H9 (cell line): ENCODE results near the gene TINAG. TPM values are rescaled to one million over a fixed set of nuclear protein-coding genes. Genes with fewer than 3 reads are reported as not detected.

Source experiments
- DNase-seq: peaks from one replicate; pipeline ENCODE4 v3.0.0-alpha.2; 2017
- H2AFZ ChIP-seq: one replicate; pipeline ENCODE4 v1.6.1; 2013; ENCODE audit warnings: mild to moderate bottlenecking, low read length, control low read depth, moderate library complexity
- H2AK5ac ChIP-seq: 2 replicates; pipeline ENCODE4 v1.6.1; 2013; ENCODE audit warnings: low read length, control low read depth, mixed read lengths; ENCODE audit not compliant: insufficient read length
- H2BK120ac ChIP-seq: one replicate; pipeline ENCODE4 v1.6.1; 2013; ENCODE audit warnings: low read depth, mild to moderate bottlenecking, low read length, control low read depth, inconsistent platforms; ENCODE audit not compliant: poor library complexity, severe bottlenecking
- H2BK12ac ChIP-seq: 2 replicates; pipeline ENCODE4 v1.6.1; 2013; ENCODE audit warnings: low read length, control low read depth, mixed read lengths, low read depth; ENCODE audit not compliant: insufficient read length
- H2BK15ac ChIP-seq: 2 replicates; pipeline ENCODE4 v1.6.1; 2013; ENCODE audit warnings: low read depth, low read length, control low read depth
- H2BK20ac ChIP-seq: one replicate; pipeline ENCODE4 v1.6.1; 2013; ENCODE audit warnings: low read depth, mild to moderate bottlenecking, low read length, control low read depth, inconsistent platforms; ENCODE audit not compliant: poor library complexity, severe bottlenecking
- H2BK5ac ChIP-seq: 2 replicates; pipeline ENCODE4 v1.6.1; 2013; ENCODE audit warnings: low read length, control low read depth, mixed read lengths; ENCODE audit not compliant: insufficient read length
- H3K14ac ChIP-seq: 2 replicates; pipeline ENCODE4 v1.6.1; 2013; ENCODE audit warnings: low read length, control low read depth; ENCODE audit not compliant: insufficient read depth
- H3K18ac ChIP-seq: 2 replicates; pipeline ENCODE4 v1.6.1; 2013; ENCODE audit warnings: low read depth, mild to moderate bottlenecking, mixed read lengths, low read length, control low read depth; ENCODE audit not compliant: insufficient read length
- H3K23ac ChIP-seq: 2 replicates; pipeline ENCODE4 v1.6.1; 2013; ENCODE audit warnings: low read length, control low read depth, mixed read lengths, low read depth; ENCODE audit not compliant: insufficient read length
- H3K23me2 ChIP-seq: 2 replicates; pipeline ENCODE4 v1.6.1; 2013; ENCODE audit warnings: low read depth, mild to moderate bottlenecking, mixed read lengths, low read length, control low read depth; ENCODE audit not compliant: insufficient read length, poor library complexity, severe bottlenecking
- H3K27ac ChIP-seq: 2 replicates; pipeline ENCODE4 v1.5.1; 2013; ENCODE audit warnings: low read length, control low read depth, mixed read lengths, low read depth; ENCODE audit not compliant: insufficient read length
- H3K27me3 ChIP-seq: 2 replicates; pipeline ENCODE4 v1.6.1; 2013; ENCODE audit warnings: low read length, control low read depth, inconsistent platforms; ENCODE audit not compliant: insufficient read depth
- H3K4ac ChIP-seq: 2 replicates; pipeline ENCODE4 v1.6.1; 2013; ENCODE audit warnings: low read depth, mild to moderate bottlenecking, control low read depth, inconsistent platforms, low read length, moderate library complexity
- H3K4me1 ChIP-seq: 2 replicates; pipeline ENCODE4 v1.6.1; 2013; ENCODE audit warnings: low read length, control low read depth, inconsistent platforms; ENCODE audit not compliant: insufficient read depth
- H3K4me2 ChIP-seq: 2 replicates; pipeline ENCODE4 v1.6.1; 2013; ENCODE audit warnings: low read length, control low read depth, mixed read lengths; ENCODE audit not compliant: insufficient read length, insufficient read depth
- H3K56ac ChIP-seq: 2 replicates; pipeline ENCODE4 v1.6.1; 2013; ENCODE audit warnings: low read depth, mild to moderate bottlenecking, mixed read lengths, low read length, control low read depth; ENCODE audit not compliant: insufficient read length
- H3K79me1 ChIP-seq: 2 replicates; pipeline ENCODE4 v1.6.1; 2013; ENCODE audit warnings: low read depth, mild to moderate bottlenecking, moderate library complexity, low read length, control low read depth, inconsistent platforms; ENCODE audit not compliant: insufficient read depth, poor library complexity, severe bottlenecking
- H3K79me2 ChIP-seq: 2 replicates; pipeline ENCODE4 v1.6.1; 2013; ENCODE audit warnings: low read length, control low read depth, inconsistent platforms; ENCODE audit not compliant: insufficient read depth
- H3K9ac ChIP-seq: 2 replicates; pipeline ENCODE4 v1.6.1; 2013; ENCODE audit warnings: low read length, control low read depth, mixed read lengths; ENCODE audit not compliant: insufficient read length; ENCODE audit errors: extremely low read depth
- H3K9me3 ChIP-seq: one replicate; pipeline ENCODE4 v1.6.1; 2013; ENCODE audit warnings: low read depth, low read length, inconsistent platforms; ENCODE audit not compliant: control insufficient read depth
- H3T11ph ChIP-seq: one replicate; pipeline ENCODE4 v1.6.1; 2013; ENCODE audit warnings: mild to moderate bottlenecking, low read length, control low read depth, inconsistent platforms
- H4K20me1 ChIP-seq: one replicate; pipeline ENCODE4 v1.6.1; 2013; ENCODE audit not compliant: control insufficient read depth, insufficient read length, insufficient read depth
- H4K5ac ChIP-seq: 2 replicates; pipeline ENCODE4 v1.6.1; 2013; ENCODE audit warnings: low read depth, mild to moderate bottlenecking, mixed read lengths, low read length, control low read depth; ENCODE audit not compliant: insufficient read length
- H4K8ac ChIP-seq: replicated peaks from 2 replicates; pipeline ENCODE4 v1.6.1; 2013; ENCODE audit warnings: low read length, control low read depth, mixed read lengths, low read depth; ENCODE audit not compliant: insufficient read length
- H4K91ac ChIP-seq: 2 replicates; pipeline ENCODE4 v1.6.1; 2013; ENCODE audit warnings: low read depth, mild to moderate bottlenecking, moderate library complexity, mixed read lengths, low read length, control low read depth; ENCODE audit not compliant: insufficient read length
- H3K27ac Mint-ChIP-seq, 3 experiments: 2 replicates in 2 of 3; 3 replicates in 1 of 3; pipeline ENCODE4 v1.8.0; 2020 to 2021; ENCODE audit warnings: mixed read lengths in 3 of 3, mild to moderate bottlenecking in 1 of 3, moderate library complexity in 1 of 3
- H3K27me3 Mint-ChIP-seq: 2 replicates; pipeline ENCODE4 v1.8.0; 2021; ENCODE audit warnings: low read depth, mild to moderate bottlenecking, moderate library complexity, mixed read lengths
- H3K36me3 Mint-ChIP-seq, 3 experiments: 2 replicates in 2 of 3; 3 replicates in 1 of 3; pipeline ENCODE4 v1.8.0; 2020 to 2021; ENCODE audit warnings: low read depth in 3 of 3, mixed read lengths in 3 of 3; ENCODE audit not compliant: insufficient read depth in 1 of 3
- H3K4me1 Mint-ChIP-seq, 2 experiments: 2 replicates each; pipeline ENCODE4 v1.8.0; 2020; ENCODE audit warnings: mixed read lengths in 2 of 2
- H3K4me3 Mint-ChIP-seq, 2 experiments: 2 replicates in 1 of 2; 3 replicates in 1 of 2; pipeline ENCODE4 v1.8.0; 2020 to 2021; ENCODE audit warnings: mild to moderate bottlenecking in 2 of 2, mixed read lengths in 2 of 2, moderate library complexity in 1 of 2
- H3K9me3 Mint-ChIP-seq, 2 experiments: 2 replicates in 1 of 2; 3 replicates in 1 of 2; pipeline ENCODE4 v1.8.0; 2020; ENCODE audit warnings: mild to moderate bottlenecking in 2 of 2, mixed read lengths in 2 of 2, moderate library complexity in 1 of 2
- WGBS: extraction: QIAGEN DNeasy Blood & Tissue Kit; methylation state at CpG from one replicate; pipeline ENCODE4 v1.1.7; 2013; ENCODE audit warnings: missing lambda C conversion rate, low lambda C conversion rate, mixed read lengths; ENCODE audit not compliant: insufficient read length; ENCODE audit errors: extremely low coverage; 5-methylcytosine and 5-hydroxymethylcytosine counted together
- total RNA-seq: library from RNA; stranded (reverse); gene quantifications from 2 replicates; pipeline ENCODE4 v1.2.1, GENCODE V29; 2021
- TF ChIP-seq, protein P1 (sequence below): fragments of 200-600 bp; sonication (generic); conservative IDR thresholded peaks from 3 replicates; pipeline ENCODE4 v1.8.0; 2021; ENCODE audit warnings: antibody characterized with exemption, mild to moderate bottlenecking

TINAG gene
- total RNA-seq, 1 experiment from 2014 or later: not detected

DNA sequence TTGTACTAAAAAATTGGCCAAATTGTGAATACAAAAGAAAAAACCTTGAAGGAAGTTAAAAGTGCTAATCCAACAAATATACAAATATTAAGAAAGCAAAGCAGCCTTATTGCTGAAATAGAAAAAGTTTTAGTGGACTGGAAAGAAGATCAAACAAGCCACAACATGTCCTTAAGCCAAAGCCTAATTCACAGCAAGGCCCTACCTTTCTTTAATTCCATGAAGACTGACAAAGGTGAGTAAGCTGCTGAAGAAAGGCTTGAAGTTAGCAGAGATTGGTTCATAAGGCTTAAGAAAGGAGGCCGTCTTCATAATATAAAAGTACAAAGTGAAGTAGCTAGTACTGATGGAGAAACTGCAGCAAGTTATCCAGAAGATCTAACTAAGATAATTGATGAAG lies 53.5 kb downstream of the TINAG start:
- Histone ChIP-seq H3K4me1 (no peaks in the 10 kb centered on the region), H3K9ac (no peak overlapping the region), H4K91ac (no peak overlapping the region), H2AK5ac (no peak overlapping the region), H3K9me3 (no peaks in the 10 kb centered on the region), H2BK20ac (no peak overlapping the region), H3K27me3 (no peaks in the 10 kb centered on the region), H3K79me1 (no peaks in the 10 kb centered on the region), H3K79me2 (no peaks in the 10 kb centered on the region), H4K20me1 (no peaks in the 10 kb centered on the region), H2BK12ac (no peak overlapping the region), H2AFZ (no peak overlapping the region), H2BK120ac (no peak overlapping the region), H3K4ac (no peak overlapping the region), H3K14ac (no peak overlapping the region), H3K4me2 (no peak overlapping the region), H3K18ac (no peak overlapping the region), H3T11ph (no peak overlapping the region), H3K23me2 (no peaks in the 10 kb centered on the region), H3K56ac (no peak overlapping the region), H4K5ac (no peak overlapping the region), H2BK15ac (no peak overlapping the region), H3K23ac (no peak overlapping the region), H2BK5ac (no peak overlapping the region), H4K8ac (no peak overlapping the region), H3K27ac (no peak overlapping the region)
- TF ChIP-seq, protein P1, sequence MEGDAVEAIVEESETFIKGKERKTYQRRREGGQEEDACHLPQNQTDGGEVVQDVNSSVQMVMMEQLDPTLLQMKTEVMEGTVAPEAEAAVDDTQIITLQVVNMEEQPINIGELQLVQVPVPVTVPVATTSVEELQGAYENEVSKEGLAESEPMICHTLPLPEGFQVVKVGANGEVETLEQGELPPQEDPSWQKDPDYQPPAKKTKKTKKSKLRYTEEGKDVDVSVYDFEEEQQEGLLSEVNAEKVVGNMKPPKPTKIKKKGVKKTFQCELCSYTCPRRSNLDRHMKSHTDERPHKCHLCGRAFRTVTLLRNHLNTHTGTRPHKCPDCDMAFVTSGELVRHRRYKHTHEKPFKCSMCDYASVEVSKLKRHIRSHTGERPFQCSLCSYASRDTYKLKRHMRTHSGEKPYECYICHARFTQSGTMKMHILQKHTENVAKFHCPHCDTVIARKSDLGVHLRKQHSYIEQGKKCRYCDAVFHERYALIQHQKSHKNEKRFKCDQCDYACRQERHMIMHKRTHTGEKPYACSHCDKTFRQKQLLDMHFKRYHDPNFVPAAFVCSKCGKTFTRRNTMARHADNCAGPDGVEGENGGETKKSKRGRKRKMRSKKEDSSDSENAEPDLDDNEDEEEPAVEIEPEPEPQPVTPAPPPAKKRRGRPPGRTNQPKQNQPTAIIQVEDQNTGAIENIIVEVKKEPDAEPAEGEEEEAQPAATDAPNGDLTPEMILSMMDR: no peak
- no peak for DNase-seq
- Mint-ChIP-seq H3K4me1 (no peaks in the 10 kb centered on the region), H3K27me3 (no peaks in the 10 kb centered on the region), H3K4me3 (no peak overlapping the region), H3K27ac (no peak overlapping the region), H3K36me3 (no peaks in the 10 kb centered on the region), H3K9me3 (no peaks in the 10 kb centered on the region)
- WGBS: no CpG with 5 or more reads among the region's 1 CpG
